Adipocyte (in vitro differentiated cells): ENCODE results near the gene OR2V1.
"Not testable (repeated sequence)": the region's sequence is repeated elsewhere in the genome, so short reads cannot be mapped to it uniquely, and the experiment has no call there.

ENCODE experiments used
- DNase-seq: peaks from one replicate; pipeline ENCODE4 v3.0.0-alpha.2; 2015; ENCODE audit warnings: low read depth
- H3K27me3 ChIP-seq: replicated peaks from 2 replicates; pipeline ENCODE4 v1.7.0; 2013; ENCODE audit warnings: mild to moderate bottlenecking, low read length, moderate library complexity; ENCODE audit not compliant: control insufficient read depth, insufficient read depth
- H3K36me3 ChIP-seq: 2 replicates; pipeline ENCODE4 v1.7.0; 2013; ENCODE audit warnings: low read length, mild to moderate bottlenecking, moderate library complexity; ENCODE audit not compliant: control insufficient read depth, insufficient read depth, severe bottlenecking
- H3K4me1 ChIP-seq: 2 replicates; pipeline ENCODE4 v1.7.0; 2013; ENCODE audit warnings: mild to moderate bottlenecking, low read length, moderate library complexity; ENCODE audit not compliant: control insufficient read depth, insufficient read depth
- H3K4me3 ChIP-seq: 2 replicates; pipeline ENCODE4 v1.7.0; 2013; ENCODE audit warnings: mild to moderate bottlenecking, low read length, moderate library complexity
- H3K9ac ChIP-seq: 2 replicates; pipeline ENCODE4 v1.7.0; 2013; ENCODE audit warnings: mild to moderate bottlenecking, low read length, moderate library complexity
- H3K9me3 ChIP-seq: 2 replicates; pipeline ENCODE4 v1.7.0; 2013; ENCODE audit warnings: mild to moderate bottlenecking, low read length, moderate library complexity; ENCODE audit not compliant: control insufficient read depth

OR2V1 gene

DNA sequence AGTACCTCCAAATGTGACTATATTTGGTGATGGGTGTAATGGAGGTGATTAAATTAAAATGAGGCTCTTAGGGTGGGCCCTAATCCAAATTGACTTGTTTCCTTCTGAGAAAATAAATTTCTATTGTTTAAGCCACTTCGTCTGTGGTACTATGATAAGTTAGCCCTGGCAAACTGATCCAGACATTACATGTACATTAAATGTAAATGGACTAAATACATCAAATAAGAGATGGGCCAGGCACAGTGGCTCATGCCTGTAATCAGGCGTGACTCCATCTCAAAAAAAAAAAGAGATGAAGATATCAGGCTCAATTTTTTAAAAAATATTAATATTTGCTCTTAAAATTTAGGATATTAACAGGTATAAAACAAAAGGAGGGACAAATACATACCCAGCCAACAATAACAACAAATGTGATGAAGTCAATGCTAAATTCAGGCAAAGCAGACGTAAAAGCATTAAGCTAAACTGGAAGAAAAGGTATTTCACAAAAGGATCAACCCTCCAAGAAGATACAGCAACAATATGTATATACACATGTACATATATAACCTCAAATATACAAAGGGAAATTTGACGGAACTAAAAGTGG, 5.5 kb upstream of the OR2V1 start:
- H3K9me3 ChIP-seq, result no peaks in the 10 kb centered on the region
- no peaks in the 10 kb centered on the region for H3K36me3 ChIP-seq
- H3K27me3 ChIP-seq, result peaks cover 5% of the 10 kb centered on the region
- DNase-seq, result no peak
- H3K4me3 ChIP-seq, result no peak overlapping the region
- H3K4me1 ChIP-seq, result peaks cover 15% of the 10 kb centered on the region
- no peak overlapping the region for H3K9ac ChIP-seq

- Histone ChIP-seq H3K36me3 (no peaks in the 10 kb centered on the region), H3K9me3 (no peaks in the 10 kb centered on the region), H3K4me1 (peaks cover 15% of the 10 kb centered on the region), H3K9ac (no peak overlapping the region), H3K4me3 (no peak overlapping the region), H3K27me3 (peaks cover 7% of the 10 kb centered on the region)
- no peak for DNase-seq
Measured at GRCh38 chr5:181134259-181134658, 3.3 kb upstream of the OR2V1 start.

DNA sequence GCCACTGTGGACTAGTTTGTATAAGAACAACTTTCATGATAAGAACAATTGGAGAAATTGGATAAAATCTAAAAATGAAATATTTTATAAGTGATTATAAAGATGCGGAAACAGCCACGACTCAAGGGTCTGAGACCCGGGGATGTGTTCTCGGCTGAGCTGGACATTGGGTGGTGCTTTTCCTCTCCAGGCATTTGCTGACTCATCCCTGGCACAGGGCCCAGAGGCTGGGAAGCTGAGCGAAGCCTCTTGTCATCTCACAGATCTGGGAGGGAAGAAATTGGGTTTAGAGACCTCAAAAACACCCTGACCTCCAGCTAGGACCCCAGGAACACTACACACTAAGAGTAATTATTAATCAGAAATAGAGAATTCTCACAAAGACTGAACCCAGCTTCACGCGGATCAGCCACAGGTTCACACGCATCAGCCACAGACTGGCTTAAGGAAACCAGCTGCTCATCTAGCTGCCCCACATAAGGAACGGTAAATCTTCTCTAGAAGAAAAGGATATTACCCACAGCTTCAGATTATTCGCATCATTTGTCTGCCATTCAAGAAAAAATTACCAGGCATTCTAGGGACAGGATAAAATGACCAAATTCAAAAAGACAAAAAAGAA, 2.8 kb upstream of the OR2V1 start:
- peak; percentile 75 for DNase-seq
- Histone ChIP-seq H3K27me3 (peaks cover 8% of the 10 kb centered on the region), H3K4me3 (no peak overlapping the region), H3K4me1 (peaks cover 15% of the 10 kb centered on the region), H3K9ac (no peak overlapping the region), H3K36me3 (no peaks in the 10 kb centered on the region), H3K9me3 (no peaks in the 10 kb centered on the region)

GRCh38 chr5:181133083-181133482, 2.1 kb upstream of the OR2V1 start:
- no peak for DNase-seq
- peaks cover 14% of the 10 kb centered on the region for H3K27me3 ChIP-seq
- peaks cover 15% of the 10 kb centered on the region for H3K4me1 ChIP-seq
- no peak overlapping the region for H3K9ac ChIP-seq
- no peaks in the 10 kb centered on the region for H3K36me3 ChIP-seq
- H3K4me3 ChIP-seq, result no peak overlapping the region
- no peaks in the 10 kb centered on the region for H3K9me3 ChIP-seq

- no peak for DNase-seq
- H3K4me1 ChIP-seq, result peaks cover 15% of the 10 kb centered on the region
- H3K4me3 ChIP-seq, result no peak overlapping the region
- no peaks in the 10 kb centered on the region for H3K36me3 ChIP-seq
- H3K9ac ChIP-seq, result no peak overlapping the region
- no peaks in the 10 kb centered on the region for H3K9me3 ChIP-seq
- H3K27me3 ChIP-seq, result peaks cover 27% of the 10 kb centered on the region
Measured at GRCh38 chr5:181131514-181131913, 545 bp upstream of the OR2V1 start.

- H3K9ac ChIP-seq, DNase-seq, H3K4me3 ChIP-seq, H3K36me3 ChIP-seq, H3K9me3 ChIP-seq: not testable (repeated sequence)
- peaks cover 12% of the 10 kb centered on the region for H3K4me1 ChIP-seq
- peaks cover 28% of the 10 kb centered on the region for H3K27me3 ChIP-seq
Measured at GRCh38 chr5:181130081-181130480, 888 bp downstream of the OR2V1 start.

DNA sequence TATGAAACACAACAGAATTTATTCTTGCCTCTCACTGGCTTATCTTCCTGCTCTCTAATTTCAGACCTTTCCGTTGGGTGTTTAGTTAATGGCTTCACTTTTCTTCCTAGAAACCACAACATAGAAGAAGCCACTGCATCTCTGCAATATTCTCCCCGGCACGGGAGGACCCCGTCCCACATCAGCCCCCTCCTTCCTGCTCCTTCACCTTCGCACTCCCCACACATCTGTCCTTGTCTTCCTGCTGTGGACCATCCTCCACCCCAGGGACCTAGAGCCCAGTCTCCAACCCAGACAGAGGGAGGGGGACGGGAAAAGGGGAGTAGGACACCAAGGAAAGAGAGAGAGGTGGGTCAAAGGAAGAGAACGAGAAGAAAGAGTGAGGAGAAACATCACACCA, 1.4 kb downstream of the OR2V1 start:
- peaks cover 28% of the 10 kb centered on the region for H3K27me3 ChIP-seq
- H3K4me3 ChIP-seq, result no peak overlapping the region
- no peak for DNase-seq
- no peak overlapping the region for H3K9ac ChIP-seq
- H3K4me1 ChIP-seq, result peaks cover 10% of the 10 kb centered on the region
- no peaks in the 10 kb centered on the region for H3K36me3 ChIP-seq
- H3K9me3 ChIP-seq, result no peaks in the 10 kb centered on the region

DNA sequence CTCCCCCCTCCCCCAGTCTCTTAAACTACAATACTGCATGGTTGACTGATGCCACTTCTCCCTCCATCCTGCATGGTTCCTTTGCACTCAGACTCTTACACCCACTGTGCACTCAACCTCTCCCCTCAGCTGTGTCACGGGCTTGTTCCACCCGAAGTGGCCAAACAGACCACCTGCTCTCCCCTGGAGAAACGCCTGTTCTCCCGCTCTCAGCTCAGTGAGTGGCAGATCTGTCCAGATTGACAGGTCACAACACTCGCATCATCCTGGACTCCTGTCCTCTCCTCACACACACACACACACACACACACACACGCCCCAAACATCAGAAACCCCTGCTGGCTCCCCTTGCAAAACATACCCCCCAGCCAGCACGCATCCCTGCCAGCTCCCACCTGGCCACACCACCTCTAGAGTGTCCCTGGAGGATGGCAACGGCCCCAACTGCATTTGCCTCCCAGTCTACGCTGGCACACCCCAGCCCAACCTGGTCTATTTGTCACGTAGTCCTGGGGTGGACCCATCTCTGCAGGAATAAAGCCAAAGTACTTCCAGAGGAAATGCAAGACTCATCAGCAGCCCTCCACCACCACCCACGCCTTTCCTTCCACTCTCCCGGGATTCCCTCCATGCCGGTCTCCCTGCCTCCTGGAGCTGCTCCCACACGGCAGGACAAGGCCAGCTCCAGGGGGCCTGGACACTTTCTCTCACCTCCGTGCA, 2.9 kb downstream of the OR2V1 start:
- no peak for DNase-seq
- H3K27me3 ChIP-seq, result peaks cover 28% of the 10 kb centered on the region
- H3K36me3 ChIP-seq, result no peaks in the 10 kb centered on the region
- no peaks in the 10 kb centered on the region for H3K4me1 ChIP-seq
- no peaks in the 10 kb centered on the region for H3K9me3 ChIP-seq
- H3K4me3 ChIP-seq, result no peak overlapping the region
- no peak overlapping the region for H3K9ac ChIP-seq

GRCh38 chr5:181127456-181127855, 3.5 kb downstream of the OR2V1 start:
- H3K9me3 ChIP-seq, result no peaks in the 10 kb centered on the region

GRCh38 chr5:181126841-181127240, 4.1 kb downstream of the OR2V1 start:
- Histone ChIP-seq H3K9ac (no peak overlapping the region), H3K4me3 (no peak overlapping the region), H3K36me3 (no peaks in the 10 kb centered on the region), H3K4me1 (peaks cover 2% of the 10 kb centered on the region), H3K27me3 (peaks cover 28% of the 10 kb centered on the region), H3K9me3 (no peaks in the 10 kb centered on the region)
- DNase-seq, result no peak

More at GRCh38 chr5:181127456-181127855, 3.5 kb downstream of the OR2V1 start:
- H3K9ac ChIP-seq, result no peak overlapping the region
- H3K27me3 ChIP-seq, result peaks cover 28% of the 10 kb centered on the region
- H3K4me1 ChIP-seq, result no peaks in the 10 kb centered on the region
- no peak overlapping the region for H3K4me3 ChIP-seq
- no peaks in the 10 kb centered on the region for H3K36me3 ChIP-seq
- DNase-seq, result no peak

DNA sequence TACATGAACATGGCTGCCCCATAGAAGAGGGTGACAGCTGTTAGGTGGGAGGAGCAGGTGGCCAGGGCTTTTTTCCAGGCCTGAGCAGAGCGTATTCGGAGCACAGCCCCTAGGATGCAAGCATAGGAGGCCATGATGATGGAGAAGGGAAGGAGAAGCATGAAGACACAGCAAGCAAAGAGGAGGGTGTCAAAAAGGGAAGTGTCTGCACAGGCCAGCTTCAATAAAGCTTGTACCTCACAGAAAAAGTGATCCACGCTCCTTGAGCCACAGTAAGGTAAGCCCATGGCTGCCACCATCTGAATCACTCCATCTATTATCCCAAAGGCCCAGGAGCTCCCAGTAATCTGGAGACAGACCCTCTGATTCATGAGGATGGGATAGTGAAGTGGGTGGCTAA, 6.4 kb downstream of the OR2V1 start:
- Histone ChIP-seq H3K9ac (no peak overlapping the region), H3K4me3 (no peak overlapping the region), H3K36me3 (no peaks in the 10 kb centered on the region), H3K4me1 (peaks cover 14% of the 10 kb centered on the region), H3K9me3 (no peaks in the 10 kb centered on the region), H3K27me3 (peaks cover 23% of the 10 kb centered on the region)
- DNase-seq, result no peak
